ENCODE measurements around the gene CSNK1G2.

DNA sequence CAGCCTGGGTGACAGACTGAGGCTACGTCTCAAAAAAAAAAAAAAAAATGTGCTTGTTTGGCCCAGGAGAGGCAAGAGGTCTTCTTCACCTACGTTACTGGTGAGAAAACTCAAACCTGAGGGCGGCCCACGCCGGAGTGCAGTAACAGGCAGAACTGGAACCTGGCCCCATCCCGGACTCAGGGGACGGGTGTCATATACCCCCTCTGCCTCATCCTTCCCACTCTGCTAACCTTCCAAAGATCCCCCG, 36.2 kb upstream of the CSNK1G2 start:
- TF ChIP-seq, protein P1, sequence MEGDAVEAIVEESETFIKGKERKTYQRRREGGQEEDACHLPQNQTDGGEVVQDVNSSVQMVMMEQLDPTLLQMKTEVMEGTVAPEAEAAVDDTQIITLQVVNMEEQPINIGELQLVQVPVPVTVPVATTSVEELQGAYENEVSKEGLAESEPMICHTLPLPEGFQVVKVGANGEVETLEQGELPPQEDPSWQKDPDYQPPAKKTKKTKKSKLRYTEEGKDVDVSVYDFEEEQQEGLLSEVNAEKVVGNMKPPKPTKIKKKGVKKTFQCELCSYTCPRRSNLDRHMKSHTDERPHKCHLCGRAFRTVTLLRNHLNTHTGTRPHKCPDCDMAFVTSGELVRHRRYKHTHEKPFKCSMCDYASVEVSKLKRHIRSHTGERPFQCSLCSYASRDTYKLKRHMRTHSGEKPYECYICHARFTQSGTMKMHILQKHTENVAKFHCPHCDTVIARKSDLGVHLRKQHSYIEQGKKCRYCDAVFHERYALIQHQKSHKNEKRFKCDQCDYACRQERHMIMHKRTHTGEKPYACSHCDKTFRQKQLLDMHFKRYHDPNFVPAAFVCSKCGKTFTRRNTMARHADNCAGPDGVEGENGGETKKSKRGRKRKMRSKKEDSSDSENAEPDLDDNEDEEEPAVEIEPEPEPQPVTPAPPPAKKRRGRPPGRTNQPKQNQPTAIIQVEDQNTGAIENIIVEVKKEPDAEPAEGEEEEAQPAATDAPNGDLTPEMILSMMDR (IDR thresholded peaks at IDR 0.05 in 4 of 5, conservative IDR thresholded peaks at IDR 0.05 in 1 of 5) = no peak
- TF ChIP-seq POLR2A (IDR thresholded peaks at IDR 0.05) = no peak

All from gastrocnemius medialis (tissue), 4 donors.